Glomerular visceral epithelial cell (primary cell): ENCODE measurements around the gene PRKCE.
"Not testable (repeated sequence)": the region's sequence is repeated elsewhere in the genome, so short reads cannot be mapped to it uniquely, and the experiment has no call there.

ENCODE experiments used
- DNase-seq: peaks from one replicate; pipeline ENCODE4 v3.0.0-alpha.2; 2016; ENCODE audit errors: extremely low spot score

Gene PRKCE

GRCh38 chr2:46216213-46216612, 564.7 kb downstream of the PRKCE start:
- DNase-seq, result peak; percentile 13

DNA sequence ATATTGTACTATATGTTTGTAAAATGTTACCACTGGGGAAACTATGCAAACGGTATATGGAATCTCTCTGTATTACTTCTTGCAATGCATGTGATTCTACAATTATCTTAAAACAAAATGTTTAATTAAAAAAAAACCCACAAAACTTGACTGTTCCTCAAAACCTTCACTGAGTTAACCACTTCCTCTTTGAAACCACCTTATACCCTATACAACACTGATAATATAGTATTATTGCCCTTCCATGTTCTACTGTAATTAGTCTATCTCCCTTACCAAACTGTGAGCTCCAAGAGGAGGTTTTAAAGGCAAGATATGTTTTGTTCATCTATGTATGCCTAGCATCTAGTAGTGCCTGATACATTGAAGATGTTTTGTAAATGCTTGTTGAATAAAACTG, 572.0 kb downstream of the PRKCE start:
- not testable (repeated sequence) for DNase-seq

GRCh38 chr2:46225150-46225625, 573.7 kb downstream of the PRKCE start:
- DNase-seq, result no peak

- DNase-seq, result no peak
Observed at GRCh38 chr2:46225730-46226129, 574.3 kb downstream of the PRKCE start.

GRCh38 chr2:46226620-46227019, 575.1 kb downstream of the PRKCE start:
- DNase-seq, result no peak

DNA sequence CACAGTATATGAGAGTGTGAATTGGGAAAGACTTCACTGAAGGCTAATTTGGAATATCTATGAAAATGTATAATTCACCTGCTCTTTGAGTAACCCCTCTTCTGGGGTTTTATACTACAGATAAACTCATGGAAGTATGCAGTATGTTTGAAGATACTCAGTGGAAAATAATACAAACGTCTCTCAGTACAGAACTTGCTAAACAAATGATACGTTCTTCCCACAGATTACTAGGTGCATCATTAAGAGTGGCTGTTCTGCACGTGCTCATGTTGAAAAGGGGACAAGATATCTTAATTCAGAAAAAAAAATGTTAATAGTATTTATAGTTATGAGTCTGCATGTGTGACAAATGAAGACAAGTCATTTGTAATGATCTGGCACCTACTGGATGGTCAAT, 575.5 kb downstream of the PRKCE start:
- DNase-seq, result no peak

- DNase-seq, result no peak
Observed at GRCh38 chr2:46227674-46228289, 576.3 kb downstream of the PRKCE start.

DNA sequence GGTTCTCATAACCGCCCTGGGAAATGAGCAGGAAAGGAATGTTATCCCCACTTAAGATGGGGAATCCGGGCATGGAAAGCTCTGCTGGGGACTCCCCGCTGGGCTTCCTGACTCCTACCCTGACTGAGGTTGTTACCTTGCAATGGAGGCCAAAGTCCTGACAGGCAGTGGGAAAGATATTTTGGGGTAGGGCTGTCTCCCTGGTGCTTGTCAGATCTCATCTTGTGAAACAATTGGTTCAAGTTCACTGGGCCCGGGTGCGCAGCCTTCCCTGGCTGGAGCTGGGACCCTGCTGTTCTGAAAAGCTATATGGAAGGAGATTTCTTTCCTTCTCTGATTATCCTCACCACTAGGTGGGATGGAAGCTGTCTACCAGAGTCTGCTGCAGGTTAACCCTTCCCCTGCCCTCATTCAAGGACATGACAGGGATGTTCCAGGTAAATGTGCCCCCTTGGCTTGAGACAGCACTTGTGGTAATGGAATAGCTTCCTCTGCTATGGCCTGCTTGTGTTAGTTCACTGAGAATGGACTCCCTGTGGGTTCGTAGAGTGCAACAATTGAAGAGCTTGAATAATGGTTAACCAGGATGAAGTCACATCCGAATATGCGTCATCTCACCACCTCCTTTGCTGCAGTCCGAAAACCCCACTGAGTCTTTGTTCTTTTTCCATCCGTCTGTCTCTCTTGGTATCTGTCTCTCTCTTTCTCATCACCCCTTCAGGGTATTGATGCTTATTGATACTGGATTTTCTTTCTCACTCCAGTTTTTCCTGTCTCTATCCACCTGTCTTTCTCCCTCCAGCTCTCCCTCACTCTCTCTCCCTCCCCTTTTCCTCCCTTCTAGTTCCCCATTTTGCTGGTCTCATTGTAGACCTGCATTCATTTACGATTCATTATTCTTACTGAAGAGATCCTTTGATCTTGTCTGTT, 577.9 kb downstream of the PRKCE start:
- peak; percentile 89 for DNase-seq

DNA sequence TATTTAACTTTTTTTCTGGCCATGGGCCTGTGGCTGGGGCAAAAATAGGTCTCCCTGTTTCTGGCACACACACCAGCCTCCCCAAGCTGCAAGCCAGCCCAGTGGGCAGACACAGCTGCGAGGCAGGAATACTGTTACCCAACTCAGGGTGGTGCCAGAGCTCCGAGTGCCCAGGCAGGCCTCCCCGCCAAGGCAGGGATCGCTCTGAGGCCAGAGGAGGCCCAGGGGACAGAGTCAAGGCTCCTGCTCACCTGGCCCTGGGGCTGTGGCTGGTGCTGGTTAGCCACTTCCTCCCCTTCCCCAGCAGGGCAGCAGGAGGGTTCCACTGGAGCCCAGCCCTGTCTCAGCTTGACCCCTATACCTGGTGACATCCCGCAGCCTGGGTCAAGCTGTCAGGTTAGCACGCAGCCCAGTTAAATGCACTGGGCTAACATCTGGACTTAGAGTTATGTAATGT, 578.7 kb downstream of the PRKCE start:
- peak; percentile 77 for DNase-seq

GRCh38 chr2:46230677-46231425, 579.4 kb downstream of the PRKCE start:
- DNase-seq, result no peak

- DNase-seq, result no peak
Observed at GRCh38 chr2:46231721-46232120, 580.2 kb downstream of the PRKCE start.

- peak; percentile 8 for DNase-seq
Observed at GRCh38 chr2:46232860-46233259, 581.4 kb downstream of the PRKCE start.

DNA sequence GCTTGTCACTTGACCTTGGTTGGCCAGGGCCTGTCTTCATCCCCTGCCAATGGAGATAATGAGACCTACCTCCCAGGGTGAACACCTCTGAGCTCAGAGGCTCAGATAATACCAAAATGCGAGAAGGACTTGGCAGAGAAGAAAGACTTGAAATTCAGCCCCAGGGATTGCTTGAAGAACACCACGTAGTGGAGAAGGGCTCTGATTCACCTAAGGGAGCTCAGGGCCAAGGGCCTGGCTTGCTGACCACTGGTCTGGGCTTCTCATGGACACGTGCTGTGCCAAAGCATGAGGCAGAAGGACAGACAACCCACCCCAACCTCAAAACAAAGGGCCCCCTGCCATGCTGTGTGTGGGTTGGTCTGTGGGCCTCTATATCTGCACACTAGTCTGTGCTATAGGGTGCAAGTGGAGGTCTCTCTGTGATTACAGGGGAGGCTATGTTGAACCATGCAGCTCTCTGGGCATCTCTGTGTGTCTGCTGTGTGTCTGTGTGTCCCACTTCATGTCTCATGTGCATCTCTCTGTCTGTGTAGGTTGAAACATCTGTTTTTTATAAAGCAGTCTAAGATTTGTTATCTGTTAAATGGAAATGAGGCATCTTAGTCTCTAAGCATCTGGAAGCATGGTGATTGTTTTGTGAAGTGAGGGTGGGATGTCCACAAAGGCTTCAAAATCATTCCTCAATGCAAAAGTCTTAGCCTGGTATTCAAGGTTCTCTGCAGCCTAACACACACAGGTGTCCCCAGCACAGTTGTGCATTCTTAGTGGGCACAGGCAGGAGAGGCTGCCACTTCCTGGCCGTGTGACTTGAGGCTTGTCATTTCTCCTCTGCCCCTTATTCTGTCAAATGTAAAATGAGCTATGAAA, 584.8 kb downstream of the PRKCE start:
- DNase-seq, result no peak

- DNase-seq, result no peak
Observed at GRCh38 chr2:46236876-46237859, 585.7 kb downstream of the PRKCE start.
